ENCODE results near the gene LYG2. TPM values are rescaled to one million over a fixed set of nuclear protein-coding genes. Genes with fewer than 3 reads are reported as not detected.
"Not testable (repeated sequence)": the region's sequence is repeated elsewhere in the genome, so short reads cannot be mapped to it uniquely, and the experiment has no call there.

Gene LYG2, protein sequence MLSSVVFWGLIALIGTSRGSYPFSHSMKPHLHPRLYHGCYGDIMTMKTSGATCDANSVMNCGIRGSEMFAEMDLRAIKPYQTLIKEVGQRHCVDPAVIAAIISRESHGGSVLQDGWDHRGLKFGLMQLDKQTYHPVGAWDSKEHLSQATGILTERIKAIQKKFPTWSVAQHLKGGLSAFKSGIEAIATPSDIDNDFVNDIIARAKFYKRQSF
- not detected for total RNA-seq
- under 1 TPM; 0.20 to 0.74 (median 0.57) TPM for polyA plus RNA-seq (ENCODE audit: insufficient read length in 6 of 6)
- long read RNA-seq, donor 1, result 0 reads
- long read RNA-seq, donor 2, result 0 reads
- long read RNA-seq, donor 3, result 0 reads
- long read RNA-seq, donor 4, result 0 reads
- long read RNA-seq, donor 5, result 0 reads
- long read RNA-seq, donor 6, result 0 reads
- long read RNA-seq, donor 7, result 0 reads
- long read RNA-seq, donor 8, result 0 reads
- long read RNA-seq, donor 9, result 0 reads
- long read RNA-seq, donor 10, result 0 reads
- long read RNA-seq, donor 11, result 0 reads
- long read RNA-seq, donor 12, result 0 reads

- DNase-seq, result no peak
- H3K4me3 ChIP-seq, result no peak within 1 kb of the TSS
- no peak within 1 kb of the TSS for H3K27ac ChIP-seq
- H3K36me3 ChIP-seq, result no peaks in the 10 kb centered on the region
- no peaks in the 10 kb centered on the region for H3K9me3 ChIP-seq
- TF ChIP-seq, protein P1, sequence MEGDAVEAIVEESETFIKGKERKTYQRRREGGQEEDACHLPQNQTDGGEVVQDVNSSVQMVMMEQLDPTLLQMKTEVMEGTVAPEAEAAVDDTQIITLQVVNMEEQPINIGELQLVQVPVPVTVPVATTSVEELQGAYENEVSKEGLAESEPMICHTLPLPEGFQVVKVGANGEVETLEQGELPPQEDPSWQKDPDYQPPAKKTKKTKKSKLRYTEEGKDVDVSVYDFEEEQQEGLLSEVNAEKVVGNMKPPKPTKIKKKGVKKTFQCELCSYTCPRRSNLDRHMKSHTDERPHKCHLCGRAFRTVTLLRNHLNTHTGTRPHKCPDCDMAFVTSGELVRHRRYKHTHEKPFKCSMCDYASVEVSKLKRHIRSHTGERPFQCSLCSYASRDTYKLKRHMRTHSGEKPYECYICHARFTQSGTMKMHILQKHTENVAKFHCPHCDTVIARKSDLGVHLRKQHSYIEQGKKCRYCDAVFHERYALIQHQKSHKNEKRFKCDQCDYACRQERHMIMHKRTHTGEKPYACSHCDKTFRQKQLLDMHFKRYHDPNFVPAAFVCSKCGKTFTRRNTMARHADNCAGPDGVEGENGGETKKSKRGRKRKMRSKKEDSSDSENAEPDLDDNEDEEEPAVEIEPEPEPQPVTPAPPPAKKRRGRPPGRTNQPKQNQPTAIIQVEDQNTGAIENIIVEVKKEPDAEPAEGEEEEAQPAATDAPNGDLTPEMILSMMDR (IDR thresholded peaks at IDR 0.05), result no peak
- H3K27me3 ChIP-seq, result no peaks in the 10 kb centered on the region
- intact Hi-C loops (cut with DNase I), result no loop called here
- no peaks in the 10 kb centered on the region for H3K4me1 ChIP-seq
- ATAC-seq, result no peak
These were observed at the start of gene LYG2 for GRCh38 chr2:99255491-99256318. LYG2 (minus strand) TSS chr2:99255666; CDS start chr2:99254260, 1,406 bp downstream.

DNA sequence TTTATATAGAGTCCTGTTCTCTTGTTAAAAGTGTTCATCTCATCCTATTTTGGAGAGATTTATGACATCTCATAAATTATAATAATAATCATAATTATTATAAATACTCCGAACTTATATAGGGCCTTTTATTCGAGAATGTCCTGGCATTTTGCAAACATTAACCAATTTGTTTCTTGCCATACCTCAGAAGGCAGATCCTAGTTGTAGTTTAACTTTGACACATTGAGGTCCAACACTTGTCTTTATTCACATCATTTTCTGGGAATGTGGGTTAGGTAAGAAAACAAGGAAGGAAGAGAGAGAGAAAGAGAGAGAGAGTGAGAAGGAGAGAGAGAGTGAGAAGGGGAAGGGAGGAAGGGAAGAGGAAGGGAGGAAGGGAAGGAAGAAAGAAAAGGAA is 45.6 kb upstream of the LYG2 start, which contains the start of gene LYG1:
TSS of gene LYG1 (minus strand) at position 101 of the 400 bp plus-strand sequence. CDS start 5,527 bp downstream, outside the sequence.
- DNase-seq; H3K27ac ChIP-seq; H3K4me3 ChIP-seq; ATAC-seq; H3K27me3 ChIP-seq; H3K9me3 ChIP-seq; H3K4me1 ChIP-seq; intact Hi-C loops (cut with DNase I); H3K36me3 ChIP-seq: not testable (repeated sequence)

GRCh38 chr2:99299580-99299979 is 44.1 kb upstream of the LYG2 start:
- H3K4me3 ChIP-seq, result no peak overlapping the region
- no peaks in the 10 kb centered on the region for H3K27me3 ChIP-seq
- TF ChIP-seq, protein P1 (IDR thresholded peaks at IDR 0.05), result no peak
- peaks cover 0 to 3% of the 10 kb centered on the region in 2 donors for H3K9me3 ChIP-seq
- H3K27ac ChIP-seq, result no peak overlapping the region
- H3K4me1 ChIP-seq, result no peaks in the 10 kb centered on the region
- intact Hi-C loops (cut with DNase I), result no loop called here
- ATAC-seq, result no peak
- peaks cover 0 to 10% of the 10 kb centered on the region in 2 donors for H3K36me3 ChIP-seq
- DNase-seq, result no peak

DNA sequence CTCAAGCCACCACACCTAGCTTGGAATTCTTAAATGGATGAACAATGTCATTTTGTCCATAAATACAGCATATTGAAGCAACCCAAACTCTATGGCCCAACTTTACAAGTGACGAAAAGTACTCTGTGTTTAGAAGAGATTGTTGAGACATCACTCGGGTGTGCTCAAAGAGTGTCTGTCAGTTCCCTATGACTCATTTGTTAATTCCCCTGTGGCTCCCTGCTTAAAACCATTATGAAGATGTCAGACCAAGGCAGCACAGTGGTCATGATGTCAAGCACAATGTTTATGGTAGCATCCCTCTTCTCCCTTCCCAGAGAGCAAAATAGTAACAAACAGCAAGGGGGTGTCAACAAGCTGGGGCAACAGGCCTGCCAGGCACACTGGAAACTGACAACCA is 42.5 kb upstream of the LYG2 start:
- intact Hi-C loops (cut with DNase I), result no loop called here
- H3K27me3 ChIP-seq, result no peaks in the 10 kb centered on the region
- DNase-seq, result no peak
- peaks cover 0 to 3% of the 10 kb centered on the region in 2 donors for H3K9me3 ChIP-seq
- H3K27ac ChIP-seq, result no peak overlapping the region
- no peak overlapping the region for H3K4me3 ChIP-seq
- peaks cover 0 to 9% of the 10 kb centered on the region in 2 donors for H3K36me3 ChIP-seq
- ATAC-seq, result no peak
- TF ChIP-seq, protein P1 (IDR thresholded peaks at IDR 0.05), result no peak
- H3K4me1 ChIP-seq, result no peaks in the 10 kb centered on the region

DNA sequence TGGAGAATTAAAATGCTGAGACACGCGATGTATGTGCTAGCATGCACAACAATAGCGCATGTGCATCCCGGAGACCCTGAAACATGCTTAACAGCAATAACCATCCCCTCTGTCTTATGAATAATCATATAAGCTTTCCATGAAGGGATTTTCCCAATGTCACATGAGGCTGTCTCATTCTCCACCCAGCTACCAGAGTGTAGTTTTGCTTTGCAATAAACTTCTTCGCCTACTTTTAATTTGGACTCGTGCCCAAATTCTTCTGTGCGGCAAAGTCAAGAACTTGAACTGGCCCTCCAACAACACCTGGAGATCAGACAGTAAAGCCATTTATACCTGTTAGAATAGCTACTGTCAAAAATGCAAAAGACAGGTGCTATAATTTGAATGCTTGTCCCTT is 30.1 kb upstream of the LYG2 start:
- Histone ChIP-seq H3K27ac (no peak overlapping the region), H3K4me1 (no peaks in the 10 kb centered on the region), H3K4me3 (no peak overlapping the region), H3K27me3 (no peaks in the 10 kb centered on the region), H3K36me3 (no peaks in the 10 kb centered on the region), H3K9me3 (no peaks in the 10 kb centered on the region)
- intact Hi-C loops (cut with DNase I), result no loop called here
- DNase-seq, result peak in 1 of 4 donors; percentile 48
- TF ChIP-seq, protein P1 (IDR thresholded peaks at IDR 0.05), result no peak
- peak; percentile 83 for ATAC-seq

Measured in left lung (tissue), 14 donors.